Measurements from ENCODE around the gene ARIH2. TPM values are rescaled to one million over a fixed set of nuclear protein-coding genes. Genes with fewer than 3 reads are reported as not detected.

The ARIH2 gene
- total and polyA plus RNA-seq, 2 of the 4 experiments (the other 2 are of a cell fraction), result 62.3 to 93.7 TPM

DNA sequence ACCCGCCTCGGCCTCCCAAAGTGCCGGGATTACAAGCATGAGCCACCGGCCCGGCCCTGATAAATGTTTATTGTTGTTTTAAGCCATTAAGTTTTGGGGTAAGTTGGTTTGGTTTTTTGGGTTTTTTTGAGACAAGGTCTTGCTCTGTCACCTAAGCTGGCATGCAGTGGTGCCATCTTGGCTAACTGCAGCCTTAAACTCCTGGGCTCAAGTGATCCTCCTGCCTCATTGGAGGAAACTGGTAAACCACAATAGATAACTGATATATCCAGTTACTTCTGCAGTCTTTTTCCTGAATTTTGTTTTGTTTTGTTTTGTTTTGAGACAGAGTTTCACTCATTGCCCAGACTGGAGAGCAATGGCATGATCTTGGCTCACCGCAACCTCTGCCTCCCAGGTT, 24.1 kb upstream of the ARIH2 start:
- Histone ChIP-seq H3K79me1 (ENCODE audit: low read depth in 1 of 2, low read length in 2 of 2) (peaks cover 16 to 20% of the 10 kb centered on the region in 2 experiments), H3K27ac (ENCODE audit: insufficient read depth, low read length) (no peak overlapping the region), H3K23ac (ENCODE audit: low read depth, low read length) (no peak overlapping the region), H3K9me3 (ENCODE audit: control insufficient read depth, insufficient read depth, low read length) (no peaks in the 10 kb centered on the region), H2BK120ac (ENCODE audit: low read depth, low read length) (no peak overlapping the region), H3K9ac (ENCODE audit: low read depth, low read length) (no peak overlapping the region), H2BK15ac (ENCODE audit: low read depth, low read length) (no peak overlapping the region), H4K5ac (ENCODE audit: low read depth, low read length) (no peak overlapping the region), H3K56ac (ENCODE audit: extremely low read depth, insufficient read depth, low read length) (no peak overlapping the region), H3K18ac (ENCODE audit: low read depth, low read length) (no peak overlapping the region), H2AK5ac (ENCODE audit: low read depth, low read length) (no peak overlapping the region), H2BK5ac (ENCODE audit: low read depth, low read length, poor library complexity, severe bottlenecking) (no peak overlapping the region), H3K27me3 (ENCODE audit: control insufficient read depth, insufficient read depth, low read length) (no peaks in the 10 kb centered on the region), H4K20me1 (ENCODE audit: insufficient read depth, low read length) (no peaks in the 10 kb centered on the region), H3K36me3 (ENCODE audit: control insufficient read depth, insufficient read depth, low read length) (peaks cover 2% of the 10 kb centered on the region; the same call in 1 of the 2 replicates), H3K4me2 (ENCODE audit: low read depth, low read length) (no peak overlapping the region), H4K91ac (ENCODE audit: insufficient read depth, low read depth, low read length) (no peak overlapping the region), H2AFZ (replicated peaks; ENCODE audit: low read length, poor library complexity) (no peak overlapping the region), H3K4ac (ENCODE audit: low read depth, low read length) (no peak overlapping the region), H2BK20ac (ENCODE audit: low read depth, low read length) (no peak overlapping the region), H3K4me1 (ENCODE audit: control insufficient read depth, insufficient read depth, low read length) (peaks cover 4% of the 10 kb centered on the region), H4K8ac (ENCODE audit: low read depth in 2 of 2, low read length in 2 of 2) (no peak overlapping the region), H3K9me1 (ENCODE audit: insufficient read depth, low read length) (peaks cover 8% of the 10 kb centered on the region), H3K4me3 (ENCODE audit: insufficient read depth, low read depth, low read length) (no peak overlapping the region), H3K14ac (replicated peaks; ENCODE audit: low read depth, low read length) (no peak overlapping the region), H2AK9ac (replicated peaks; ENCODE audit: low read depth, low read length, poor library complexity) (no peak overlapping the region)
- ChIA-PET POLR2A (ENCODE audit: unreplicated experiment) (no interaction called here), CTCF (interaction anchor here (0.7 kb wide), 1 partner anchor 33 kb away, joined by 5 read pairs; no protein-coding TSS in a partner anchor)
- BruUV-seq (replicated peaks), result no TSS peak
- no peak for TF ChIP-seq CEBPB (IDR thresholded peaks at IDR 0.05; ENCODE audit: low read depth, low read length)
- no peak for TF ChIP-seq NFE2L2 (IDR thresholded peaks at IDR 0.05; ENCODE audit: low read depth, low read length)
- TF ChIP-seq FOS (IDR thresholded peaks at IDR 0.05; ENCODE audit: low read depth, low read length), result no peak
- no peak for TF ChIP-seq RFX5 (IDR thresholded peaks at IDR 0.05; ENCODE audit: low read depth, low read length)
- no peak for TF ChIP-seq SMC3 (IDR thresholded peaks at IDR 0.05; ENCODE audit: low read depth, low read length)
- TF ChIP-seq, protein P1, sequence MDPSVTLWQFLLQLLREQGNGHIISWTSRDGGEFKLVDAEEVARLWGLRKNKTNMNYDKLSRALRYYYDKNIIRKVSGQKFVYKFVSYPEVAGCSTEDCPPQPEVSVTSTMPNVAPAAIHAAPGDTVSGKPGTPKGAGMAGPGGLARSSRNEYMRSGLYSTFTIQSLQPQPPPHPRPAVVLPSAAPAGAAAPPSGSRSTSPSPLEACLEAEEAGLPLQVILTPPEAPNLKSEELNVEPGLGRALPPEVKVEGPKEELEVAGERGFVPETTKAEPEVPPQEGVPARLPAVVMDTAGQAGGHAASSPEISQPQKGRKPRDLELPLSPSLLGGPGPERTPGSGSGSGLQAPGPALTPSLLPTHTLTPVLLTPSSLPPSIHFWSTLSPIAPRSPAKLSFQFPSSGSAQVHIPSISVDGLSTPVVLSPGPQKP (IDR thresholded peaks at IDR 0.05; ENCODE audit: borderline replicate concordance, low read depth, low read length), result no peak
- no peak for TF ChIP-seq POLR2A (IDR thresholded peaks at IDR 0.05; ENCODE audit: low read depth, low read length)
- TF ChIP-seq RCOR1 (IDR thresholded peaks at IDR 0.05; ENCODE audit: insufficient replicate concordance, low read length), result no peak
- no peak for TF ChIP-seq RAD21 (IDR thresholded peaks at IDR 0.05; ENCODE audit: low read length)
- no peak for TF ChIP-seq CHD1 (IDR thresholded peaks at IDR 0.05; ENCODE audit: low read depth, low read length)
- TF ChIP-seq, protein P2, sequence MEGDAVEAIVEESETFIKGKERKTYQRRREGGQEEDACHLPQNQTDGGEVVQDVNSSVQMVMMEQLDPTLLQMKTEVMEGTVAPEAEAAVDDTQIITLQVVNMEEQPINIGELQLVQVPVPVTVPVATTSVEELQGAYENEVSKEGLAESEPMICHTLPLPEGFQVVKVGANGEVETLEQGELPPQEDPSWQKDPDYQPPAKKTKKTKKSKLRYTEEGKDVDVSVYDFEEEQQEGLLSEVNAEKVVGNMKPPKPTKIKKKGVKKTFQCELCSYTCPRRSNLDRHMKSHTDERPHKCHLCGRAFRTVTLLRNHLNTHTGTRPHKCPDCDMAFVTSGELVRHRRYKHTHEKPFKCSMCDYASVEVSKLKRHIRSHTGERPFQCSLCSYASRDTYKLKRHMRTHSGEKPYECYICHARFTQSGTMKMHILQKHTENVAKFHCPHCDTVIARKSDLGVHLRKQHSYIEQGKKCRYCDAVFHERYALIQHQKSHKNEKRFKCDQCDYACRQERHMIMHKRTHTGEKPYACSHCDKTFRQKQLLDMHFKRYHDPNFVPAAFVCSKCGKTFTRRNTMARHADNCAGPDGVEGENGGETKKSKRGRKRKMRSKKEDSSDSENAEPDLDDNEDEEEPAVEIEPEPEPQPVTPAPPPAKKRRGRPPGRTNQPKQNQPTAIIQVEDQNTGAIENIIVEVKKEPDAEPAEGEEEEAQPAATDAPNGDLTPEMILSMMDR (conservative IDR thresholded peaks at IDR 0.05; ENCODE audit: low read depth, low read length), result no peak
- no peak for TF ChIP-seq MAZ (IDR thresholded peaks at IDR 0.05; ENCODE audit: borderline replicate concordance, low read depth, low read length)
- no peak for TF ChIP-seq MAFK (IDR thresholded peaks at IDR 0.05; ENCODE audit: low read depth, low read length)
- TF ChIP-seq, protein P3, sequence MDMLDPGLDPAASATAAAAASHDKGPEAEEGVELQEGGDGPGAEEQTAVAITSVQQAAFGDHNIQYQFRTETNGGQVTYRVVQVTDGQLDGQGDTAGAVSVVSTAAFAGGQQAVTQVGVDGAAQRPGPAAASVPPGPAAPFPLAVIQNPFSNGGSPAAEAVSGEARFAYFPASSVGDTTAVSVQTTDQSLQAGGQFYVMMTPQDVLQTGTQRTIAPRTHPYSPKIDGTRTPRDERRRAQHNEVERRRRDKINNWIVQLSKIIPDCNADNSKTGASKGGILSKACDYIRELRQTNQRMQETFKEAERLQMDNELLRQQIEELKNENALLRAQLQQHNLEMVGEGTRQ (IDR thresholded peaks at IDR 0.05; ENCODE audit: low read depth, low read length), result no peak
- TF ChIP-seq BHLHE40 (IDR thresholded peaks at IDR 0.05; ENCODE audit: low read depth, low read length), result no peak
- WGBS, 2 experiments (ENCODE audit: extremely low coverage in 2 of 2, insufficient read length in 1 of 2), result no CpG with 5 or more reads among the region's 6 CpGs
- no peak for DNase-seq
- intact Hi-C loops (cut with micrococcal nuclease) (no loop called here), dilution Hi-C loops (cut with HindIII; ENCODE audit: low sequenced_read_pairs, unreplicated experiment) (no loop called here), in situ Hi-C loops (cut with MboI; ENCODE audit: low sequenced_read_pairs) (no loop called here)
- ATAC-seq (ENCODE audit: low read depth), result no peak

Measured in IMR-90 (cell line).